C4-2B (cell line): ENCODE measurements around the gene PBRM1.

Experiments used
- ZFX ChIP-seq: fragments of 450-650 bp; IDR thresholded peaks from 2 replicates; pipeline ENCODE4 v1.6.1; 2017
- TF ChIP-seq, protein P1 (sequence below): fragments of 450-650 bp; conservative IDR thresholded peaks from 2 replicates; pipeline ENCODE4 v1.5.1; 2017; ENCODE audit warnings: mild to moderate bottlenecking

DNA sequence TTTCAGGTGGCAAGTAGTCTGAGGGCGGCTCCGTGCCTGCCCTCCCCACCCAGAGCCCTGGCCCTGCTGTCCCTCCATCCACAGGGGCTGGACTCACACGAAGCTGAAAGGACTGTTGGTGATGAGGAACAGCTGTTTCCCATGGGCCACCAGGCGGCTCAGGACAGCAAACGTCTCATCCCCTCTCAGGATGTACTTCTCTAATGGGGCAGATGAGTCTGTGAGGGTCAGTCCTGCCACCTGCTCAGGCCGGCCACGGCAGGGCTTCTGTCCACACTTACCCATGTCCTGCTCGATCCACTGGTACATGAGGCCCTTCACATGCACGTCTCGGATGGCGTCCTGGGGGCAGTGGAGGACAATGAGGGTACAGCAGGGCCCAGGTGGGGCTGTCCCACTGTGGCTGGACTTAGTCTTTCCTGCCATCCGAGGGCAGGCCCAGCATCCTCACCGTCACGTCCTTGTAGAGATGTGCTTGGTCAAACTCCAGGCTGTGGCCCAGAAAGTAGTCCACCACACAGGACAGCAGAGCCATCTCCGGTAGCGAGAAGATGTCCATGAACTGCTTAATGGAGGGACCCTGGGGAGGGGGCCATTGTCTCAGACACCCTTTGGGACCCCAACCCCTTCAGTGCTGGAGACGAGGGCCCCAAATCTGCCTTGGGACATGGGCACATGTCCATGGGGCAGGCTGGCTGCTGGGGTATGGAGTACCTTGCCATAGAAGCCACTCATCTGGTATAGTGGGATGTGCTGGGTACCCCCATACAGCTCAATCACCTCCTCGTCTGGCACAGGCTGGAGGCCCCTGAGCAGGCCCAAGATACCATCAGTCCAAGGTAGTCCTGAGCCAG is 157.8 kb downstream of the PBRM1 start:
- TF ChIP-seq, protein P1, sequence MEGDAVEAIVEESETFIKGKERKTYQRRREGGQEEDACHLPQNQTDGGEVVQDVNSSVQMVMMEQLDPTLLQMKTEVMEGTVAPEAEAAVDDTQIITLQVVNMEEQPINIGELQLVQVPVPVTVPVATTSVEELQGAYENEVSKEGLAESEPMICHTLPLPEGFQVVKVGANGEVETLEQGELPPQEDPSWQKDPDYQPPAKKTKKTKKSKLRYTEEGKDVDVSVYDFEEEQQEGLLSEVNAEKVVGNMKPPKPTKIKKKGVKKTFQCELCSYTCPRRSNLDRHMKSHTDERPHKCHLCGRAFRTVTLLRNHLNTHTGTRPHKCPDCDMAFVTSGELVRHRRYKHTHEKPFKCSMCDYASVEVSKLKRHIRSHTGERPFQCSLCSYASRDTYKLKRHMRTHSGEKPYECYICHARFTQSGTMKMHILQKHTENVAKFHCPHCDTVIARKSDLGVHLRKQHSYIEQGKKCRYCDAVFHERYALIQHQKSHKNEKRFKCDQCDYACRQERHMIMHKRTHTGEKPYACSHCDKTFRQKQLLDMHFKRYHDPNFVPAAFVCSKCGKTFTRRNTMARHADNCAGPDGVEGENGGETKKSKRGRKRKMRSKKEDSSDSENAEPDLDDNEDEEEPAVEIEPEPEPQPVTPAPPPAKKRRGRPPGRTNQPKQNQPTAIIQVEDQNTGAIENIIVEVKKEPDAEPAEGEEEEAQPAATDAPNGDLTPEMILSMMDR, result no peak
- TF ChIP-seq ZFX, result no peak
